ENCODE results near the gene NME5.
A peak's percentile ranks its signal among the peaks of the same experiment; 100 is the strongest.
"Not testable (repeated sequence)": the region's sequence is repeated elsewhere in the genome, so short reads cannot be mapped to it uniquely, and the experiment has no call there.

Gene NME5

GRCh38 chr5:138077064-138077696, 62.0 kb downstream of the NME5 start:
- peak; percentile 67 to 72 for DNase-seq

- not testable (repeated sequence) for DNase-seq
These were observed 69.2 kb downstream of the NME5 start for GRCh38 chr5:138070026-138070425.

- peak; percentile 80 to 81 for DNase-seq
These were observed 70.3 kb downstream of the NME5 start for GRCh38 chr5:138068742-138069600.

GRCh38 chr5:138067945-138068344, 71.3 kb downstream of the NME5 start:
- DNase-seq, result no peak

Measured in inflammatory macrophage (primary cell).